NCI-H2081 treated with DMSO at 0.1 percent for 48 hours (cell line): ENCODE data around the gene CDKL5.
A peak's percentile ranks its signal among the peaks of the same experiment; 100 is the strongest.
"Not testable (repeated sequence)": the region's sequence is repeated elsewhere in the genome, so short reads cannot be mapped to it uniquely, and the experiment has no call there.

ENCODE experiments used
- DNase-seq: peaks from one replicate; lab custom pipeline; 2025; lab: John Stamatoyannopoulos, UW

CDKL5 gene

GRCh38 chrX:18425199-18426003, at the start of gene CDKL5:
Gene CDKL5 (plus strand): TSS chrX:18425608. CDS start chrX:18507097, 81,489 bp downstream.
- DNase-seq = peak; percentile 80

- DNase-seq = no peak
Observed at GRCh38 chrX:18377796-18378195, 47.6 kb upstream of the CDKL5 start.

GRCh38 chrX:18389966-18390365, 35.4 kb upstream of the CDKL5 start:
- DNase-seq = no peak

- peak; percentile 3 for DNase-seq
Observed at GRCh38 chrX:18390941-18391538, 34.4 kb upstream of the CDKL5 start.

GRCh38 chrX:18394477-18394876, 30.9 kb upstream of the CDKL5 start:
- no peak for DNase-seq

- DNase-seq = no peak
Observed at GRCh38 chrX:18401848-18402213, 23.6 kb upstream of the CDKL5 start.

GRCh38 chrX:18406531-18407266, 18.7 kb upstream of the CDKL5 start:
- DNase-seq = no peak

GRCh38 chrX:18410038-18410437, 15.4 kb upstream of the CDKL5 start:
- no peak for DNase-seq

- DNase-seq = no peak
Observed at GRCh38 chrX:18415386-18415785, 10.0 kb upstream of the CDKL5 start.

- DNase-seq = no peak
Observed at GRCh38 chrX:18422325-18422724, 3.1 kb upstream of the CDKL5 start.

GRCh38 chrX:18422886-18423285, 2.5 kb upstream of the CDKL5 start:
- no peak for DNase-seq

GRCh38 chrX:18424482-18425198, 768 bp upstream of the CDKL5 start:
- no peak for DNase-seq

GRCh38 chrX:18426004-18426320, 554 bp downstream of the CDKL5 start:
- DNase-seq = no peak

GRCh38 chrX:18428006-18428405, 2.6 kb downstream of the CDKL5 start:
- DNase-seq = no peak

- DNase-seq = not testable (repeated sequence)
Observed at GRCh38 chrX:18433288-18433687, 7.9 kb downstream of the CDKL5 start.

- no peak for DNase-seq
Observed at GRCh38 chrX:18434896-18435295, 9.5 kb downstream of the CDKL5 start.

- no peak for DNase-seq
Observed at GRCh38 chrX:18436017-18436416, 10.6 kb downstream of the CDKL5 start.

- DNase-seq = no peak
Observed at GRCh38 chrX:18440835-18441234, 15.4 kb downstream of the CDKL5 start.

GRCh38 chrX:18441780-18442367, 16.5 kb downstream of the CDKL5 start:
- no peak for DNase-seq

- no peak for DNase-seq
Observed at GRCh38 chrX:18448416-18448815, 23.0 kb downstream of the CDKL5 start.

- no peak for DNase-seq
Observed at GRCh38 chrX:18449236-18449635, 23.8 kb downstream of the CDKL5 start.

- no peak for DNase-seq
Observed at GRCh38 chrX:18455384-18455783, 30.0 kb downstream of the CDKL5 start.
